H1 (cell line): Measurements from ENCODE around the gene SYNDIG1. TPM values are rescaled to one million over a fixed set of nuclear protein-coding genes. Genes with fewer than 3 reads are reported as not detected.

Experiments
- polyA plus RNA-seq, 7 experiments: library from polyadenylated mRNA; depleted of rRNA in 3 of 7; stranded (reverse) in 5 of 7; unstranded in 2 of 7; fragments of >200 nt in 5 of 7; fragments of 200-250 nt in 2 of 7; gene quantifications; 1 replicate in 5 of 7; 2 replicates in 1 of 7; 4 replicates in 1 of 7; pipeline versions ENCODE4 v1.2.1 to v1.2.3, GENCODE V29; 2011 to 2013; ENCODE audit warnings: missing spikeins in 2 of 7, mixed read lengths in 2 of 7
- total RNA-seq: library from RNA; stranded (reverse); fragmentation: NEBNext Ultra II Directional; extraction: Animal tissue kit (Norgen Biotek cat#: 25700); gene quantifications from 2 replicates; pipeline ENCODE4 v1.2.1, GENCODE V29; 2021
- TF ChIP-seq, protein P1 (sequence below): IDR thresholded peaks from 2 replicates; pipeline ENCODE4 v1.6.1; 2011; ENCODE audit warnings: low read length, improper control_type of control experiment

Gene SYNDIG1
- total and polyA plus RNA-seq, 2 of the 8 experiments (the other 6 are each of a cell fraction or from before 2014, with no cell fraction given) = 6.5 to 7.8 TPM

DNA sequence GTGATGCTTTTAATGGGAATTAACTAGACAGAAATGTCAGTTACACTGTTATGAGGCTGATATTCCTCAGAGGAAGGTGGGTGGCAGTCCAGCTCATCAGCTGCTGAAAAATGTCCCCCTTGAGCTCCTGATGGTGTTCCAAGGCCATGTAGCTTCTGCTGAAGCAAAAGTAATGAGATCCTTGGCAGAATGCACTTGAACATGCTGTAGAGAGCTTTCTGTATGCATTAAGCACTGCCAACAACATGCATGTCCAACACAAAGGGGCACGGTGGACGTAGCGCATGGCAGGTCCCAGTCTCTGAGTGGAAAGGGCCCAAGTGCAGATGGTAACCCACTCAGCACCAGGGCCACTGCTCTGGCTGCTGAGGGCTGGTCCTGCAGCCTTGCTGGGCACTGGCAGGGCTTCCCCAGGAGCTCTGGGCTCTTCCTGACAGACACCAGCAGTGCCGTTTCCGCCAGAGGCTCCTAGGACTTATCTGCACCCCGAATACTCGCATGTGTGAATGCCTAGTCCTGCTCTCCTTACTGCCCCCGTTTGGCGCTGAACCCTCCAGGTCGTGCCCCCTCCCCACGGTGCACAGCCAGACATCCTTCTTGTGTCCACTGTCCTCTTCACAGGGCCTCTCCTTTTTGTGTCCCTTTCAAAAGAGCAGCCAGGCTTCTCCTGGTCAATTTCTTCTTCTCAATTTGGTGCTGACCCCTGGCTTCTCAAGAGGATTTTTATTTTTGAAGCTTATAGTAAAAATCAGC, 18.6 kb upstream of the SYNDIG1 start (continued):
- TF ChIP-seq, protein P1, sequence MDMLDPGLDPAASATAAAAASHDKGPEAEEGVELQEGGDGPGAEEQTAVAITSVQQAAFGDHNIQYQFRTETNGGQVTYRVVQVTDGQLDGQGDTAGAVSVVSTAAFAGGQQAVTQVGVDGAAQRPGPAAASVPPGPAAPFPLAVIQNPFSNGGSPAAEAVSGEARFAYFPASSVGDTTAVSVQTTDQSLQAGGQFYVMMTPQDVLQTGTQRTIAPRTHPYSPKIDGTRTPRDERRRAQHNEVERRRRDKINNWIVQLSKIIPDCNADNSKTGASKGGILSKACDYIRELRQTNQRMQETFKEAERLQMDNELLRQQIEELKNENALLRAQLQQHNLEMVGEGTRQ = no peak
